ENCODE data around the gene CPT1B.

CPT1B gene

GRCh38 chr22:50579752-50580151 lies 1.5 kb upstream of the CPT1B start:
- in situ Hi-C loops (cut with HindIII; ENCODE audit: low pct_ligation_motif_present, low sequenced_read_pairs): no loop called here
- Histone ChIP-seq H3K36me3 (replicated peaks) (no peaks in the 10 kb centered on the region), H3K27me3 (replicated peaks) (no peaks in the 10 kb centered on the region), H3K27ac (no peak overlapping the region), H3K4me3 (ENCODE audit: low read depth, low read length) (no peak overlapping the region)
- no peak for TF ChIP-seq CTCF (IDR thresholded peaks at IDR 0.05; ENCODE audit: low read depth, low read length, missing control alignments)
- no peak for DNase-seq

GRCh38 chr22:50578776-50579310 lies 616 bp upstream of the CPT1B start:
- in situ Hi-C loops (cut with HindIII; ENCODE audit: low pct_ligation_motif_present, low sequenced_read_pairs): no loop called here
- Histone ChIP-seq H3K27me3 (replicated peaks) (no peaks in the 10 kb centered on the region), H3K36me3 (replicated peaks) (no peaks in the 10 kb centered on the region), H3K27ac (no peak overlapping the region), H3K4me3 (ENCODE audit: low read depth, low read length) (no peak overlapping the region)
- no peak for TF ChIP-seq CTCF (IDR thresholded peaks at IDR 0.05; ENCODE audit: low read depth, low read length, missing control alignments)
- DNase-seq: no peak

GRCh38 chr22:50577697-50577986 lies 585 bp downstream of the CPT1B start:
- Histone ChIP-seq H3K27ac (no peak overlapping the region), H3K27me3 (replicated peaks) (no peaks in the 10 kb centered on the region), H3K36me3 (replicated peaks) (no peaks in the 10 kb centered on the region), H3K4me3 (ENCODE audit: low read depth, low read length) (no peak overlapping the region)
- no peak for TF ChIP-seq CTCF (IDR thresholded peaks at IDR 0.05; ENCODE audit: low read depth, low read length, missing control alignments)
- no peak for DNase-seq
- in situ Hi-C loops (cut with HindIII; ENCODE audit: low pct_ligation_motif_present, low sequenced_read_pairs): no loop called here

GRCh38 chr22:50576806-50577696 lies 1.2 kb downstream of the CPT1B start:
- no peak overlapping the region for H3K4me3 ChIP-seq (ENCODE audit: low read depth, low read length)
- no peak overlapping the region for H3K27ac ChIP-seq
- no peaks in the 10 kb centered on the region for H3K36me3 ChIP-seq (replicated peaks)
- DNase-seq: no peak
- in situ Hi-C loops (cut with HindIII; ENCODE audit: low pct_ligation_motif_present, low sequenced_read_pairs): no loop called here
- no peak for TF ChIP-seq CTCF (IDR thresholded peaks at IDR 0.05; ENCODE audit: low read depth, low read length, missing control alignments)
- no peaks in the 10 kb centered on the region for H3K27me3 ChIP-seq (replicated peaks)

- in situ Hi-C loops (cut with HindIII; ENCODE audit: low pct_ligation_motif_present, low sequenced_read_pairs): no loop called here
- Histone ChIP-seq H3K27me3 (replicated peaks) (no peaks in the 10 kb centered on the region), H3K4me3 (ENCODE audit: low read depth, low read length) (no peak overlapping the region), H3K36me3 (replicated peaks) (no peaks in the 10 kb centered on the region), H3K27ac (no peak overlapping the region)
- peak; percentile 12 for DNase-seq
- TF ChIP-seq CTCF (IDR thresholded peaks at IDR 0.05; ENCODE audit: low read depth, low read length, missing control alignments): peak; percentile 67
Observed at GRCh38 chr22:50576070-50576469, 2.2 kb downstream of the CPT1B start.

Data from brain microvascular endothelial cell (primary cell).